ENCODE results near the gene TPRKB. TPM values are rescaled to one million over a fixed set of nuclear protein-coding genes. Genes with fewer than 3 reads are reported as not detected.
"Not testable (repeated sequence)": the region's sequence is repeated elsewhere in the genome, so short reads cannot be mapped to it uniquely, and the experiment has no call there.

The TPRKB gene
- polyA plus RNA-seq, 2 donors, result 47.5 to 47.6 TPM

- WGBS, 2 donors, result 60 to 75% methylated on average over 6 of the region's 6 CpGs
- Histone ChIP-seq H3K4me3 (ENCODE audit: low read depth in 1 of 2, low read length in 2 of 2) (no peak overlapping the region), H3K27me3 (ENCODE audit: control insufficient read depth in 1 of 2, insufficient read depth in 2 of 2, low read length in 2 of 2) (no peaks in the 10 kb centered on the region), H3K9me3 (ENCODE audit: control insufficient read depth in 2 of 2, insufficient read depth in 1 of 2, low read depth in 1 of 2, low read length in 1 of 2) (no peaks in the 10 kb centered on the region), H3K4me1 (ENCODE audit: control insufficient read depth in 2 of 2, insufficient read depth in 2 of 2, low read length in 1 of 2) (no peaks in the 10 kb centered on the region), H3K36me3 (ENCODE audit: control insufficient read depth in 2 of 2, insufficient read depth in 2 of 2, low read length in 1 of 2) (no peaks in the 10 kb centered on the region), H3K27ac (ENCODE audit: low read depth in 2 of 2, low read length in 1 of 2) (no peak overlapping the region)
Observed at GRCh38 chr2:73718421-73718820, 18.7 kb downstream of the TPRKB start.

- WGBS, 2 donors, result 82 to 90% methylated on average over 4 of the region's 4 CpGs
- H3K4me3 ChIP-seq (ENCODE audit: low read depth in 1 of 2, low read length in 2 of 2); H3K36me3 ChIP-seq (ENCODE audit: control insufficient read depth in 2 of 2, insufficient read depth in 2 of 2, low read length in 1 of 2); H3K27me3 ChIP-seq (ENCODE audit: control insufficient read depth in 1 of 2, insufficient read depth in 2 of 2, low read length in 2 of 2); H3K4me1 ChIP-seq (ENCODE audit: control insufficient read depth in 2 of 2, insufficient read depth in 2 of 2, low read length in 1 of 2); H3K9me3 ChIP-seq (ENCODE audit: control insufficient read depth in 2 of 2, insufficient read depth in 1 of 2, low read depth in 1 of 2, low read length in 1 of 2): not testable (repeated sequence)
- peak overlapping the region in 1 of 2 donors; percentile 9 for H3K27ac ChIP-seq (ENCODE audit: low read depth in 2 of 2, low read length in 1 of 2)
Observed at GRCh38 chr2:73717695-73718094, 19.4 kb downstream of the TPRKB start.

GRCh38 chr2:73717251-73717606, 19.9 kb downstream of the TPRKB start:
- H3K27ac ChIP-seq (ENCODE audit: low read depth in 2 of 2, low read length in 1 of 2), result peak overlapping the region in 1 of 2 donors; percentile 9
- H3K27me3 ChIP-seq (ENCODE audit: control insufficient read depth in 1 of 2, insufficient read depth in 2 of 2, low read length in 2 of 2), result no peaks in the 10 kb centered on the region

GRCh38 chr2:73716543-73717250, 20.4 kb downstream of the TPRKB start:
- 22 to 34% methylated on average over 8 of the region's 8 CpGs for WGBS, 2 donors
- no peaks in the 10 kb centered on the region for H3K9me3 ChIP-seq (ENCODE audit: control insufficient read depth in 2 of 2, insufficient read depth in 1 of 2, low read depth in 1 of 2, low read length in 1 of 2)
- H3K36me3 ChIP-seq (ENCODE audit: control insufficient read depth in 2 of 2, insufficient read depth in 2 of 2, low read length in 1 of 2), result no peaks in the 10 kb centered on the region
- no peak overlapping the region for H3K4me3 ChIP-seq (ENCODE audit: low read depth in 1 of 2, low read length in 2 of 2)
- no peaks in the 10 kb centered on the region for H3K27me3 ChIP-seq (ENCODE audit: control insufficient read depth in 1 of 2, insufficient read depth in 2 of 2, low read length in 2 of 2)
- H3K4me1 ChIP-seq (ENCODE audit: control insufficient read depth in 2 of 2, insufficient read depth in 2 of 2, low read length in 1 of 2), result no peaks in the 10 kb centered on the region
- no peak overlapping the region for H3K27ac ChIP-seq (ENCODE audit: low read depth in 2 of 2, low read length in 1 of 2)

More at GRCh38 chr2:73717251-73717606, 19.9 kb downstream of the TPRKB start:
- Histone ChIP-seq H3K36me3 (ENCODE audit: control insufficient read depth in 2 of 2, insufficient read depth in 2 of 2, low read length in 1 of 2) (no peaks in the 10 kb centered on the region), H3K4me1 (ENCODE audit: control insufficient read depth in 2 of 2, insufficient read depth in 2 of 2, low read length in 1 of 2) (no peaks in the 10 kb centered on the region), H3K4me3 (ENCODE audit: low read depth in 1 of 2, low read length in 2 of 2) (no peak overlapping the region), H3K9me3 (ENCODE audit: control insufficient read depth in 2 of 2, insufficient read depth in 1 of 2, low read depth in 1 of 2, low read length in 1 of 2) (no peaks in the 10 kb centered on the region)

- Histone ChIP-seq H3K4me3 (ENCODE audit: low read depth in 1 of 2, low read length in 2 of 2) (no peak overlapping the region), H3K27ac (ENCODE audit: low read depth in 2 of 2, low read length in 1 of 2) (no peak overlapping the region), H3K36me3 (ENCODE audit: control insufficient read depth in 2 of 2, insufficient read depth in 2 of 2, low read length in 1 of 2) (no peaks in the 10 kb centered on the region), H3K9me3 (ENCODE audit: control insufficient read depth in 2 of 2, insufficient read depth in 1 of 2, low read depth in 1 of 2, low read length in 1 of 2) (no peaks in the 10 kb centered on the region), H3K27me3 (ENCODE audit: control insufficient read depth in 1 of 2, insufficient read depth in 2 of 2, low read length in 2 of 2) (no peaks in the 10 kb centered on the region), H3K4me1 (ENCODE audit: control insufficient read depth in 2 of 2, insufficient read depth in 2 of 2, low read length in 1 of 2) (no peaks in the 10 kb centered on the region)
- 85 to 89% methylated on average over 2 of the region's 2 CpGs for WGBS, 2 donors
Observed at GRCh38 chr2:73714091-73714490, 23.1 kb downstream of the TPRKB start.

- Histone ChIP-seq H3K4me1 (ENCODE audit: control insufficient read depth in 2 of 2, insufficient read depth in 2 of 2, low read length in 1 of 2) (no peaks in the 10 kb centered on the region), H3K36me3 (ENCODE audit: control insufficient read depth in 2 of 2, insufficient read depth in 2 of 2, low read length in 1 of 2) (no peaks in the 10 kb centered on the region), H3K4me3 (ENCODE audit: low read depth in 1 of 2, low read length in 2 of 2) (no peak overlapping the region), H3K9me3 (ENCODE audit: control insufficient read depth in 2 of 2, insufficient read depth in 1 of 2, low read depth in 1 of 2, low read length in 1 of 2) (no peaks in the 10 kb centered on the region), H3K27ac (ENCODE audit: low read depth in 2 of 2, low read length in 1 of 2) (no peak overlapping the region), H3K27me3 (ENCODE audit: control insufficient read depth in 1 of 2, insufficient read depth in 2 of 2, low read length in 2 of 2) (no peaks in the 10 kb centered on the region)
- 94 to 95% methylated on average over 9 of the region's 9 CpGs for WGBS, 2 donors
Observed at GRCh38 chr2:73708527-73708926, 28.6 kb downstream of the TPRKB start.

GRCh38 chr2:73707636-73708035, 29.5 kb downstream of the TPRKB start:
- H3K27ac ChIP-seq (ENCODE audit: low read depth in 2 of 2, low read length in 1 of 2), result no peak overlapping the region
- WGBS, 2 donors, result 64 to 68% methylated on average over 3 of the region's 3 CpGs
- H3K27me3 ChIP-seq (ENCODE audit: control insufficient read depth in 1 of 2, insufficient read depth in 2 of 2, low read length in 2 of 2), result no peaks in the 10 kb centered on the region

GRCh38 chr2:73707058-73707457, 30.1 kb downstream of the TPRKB start:
- WGBS, 2 donors, result 44 to 59% methylated on average over 5 of the region's 5 CpGs
- Histone ChIP-seq H3K4me3 (ENCODE audit: low read depth in 1 of 2, low read length in 2 of 2) (no peak overlapping the region), H3K27me3 (ENCODE audit: control insufficient read depth in 1 of 2, insufficient read depth in 2 of 2, low read length in 2 of 2) (no peaks in the 10 kb centered on the region), H3K36me3 (ENCODE audit: control insufficient read depth in 2 of 2, insufficient read depth in 2 of 2, low read length in 1 of 2) (no peaks in the 10 kb centered on the region), H3K4me1 (ENCODE audit: control insufficient read depth in 2 of 2, insufficient read depth in 2 of 2, low read length in 1 of 2) (peaks cover 0 to 4% of the 10 kb centered on the region in 2 donors), H3K27ac (ENCODE audit: low read depth in 2 of 2, low read length in 1 of 2) (no peak overlapping the region), H3K9me3 (ENCODE audit: control insufficient read depth in 2 of 2, insufficient read depth in 1 of 2, low read depth in 1 of 2, low read length in 1 of 2) (no peaks in the 10 kb centered on the region)

More at GRCh38 chr2:73707636-73708035, 29.5 kb downstream of the TPRKB start:
- Histone ChIP-seq H3K4me3 (ENCODE audit: low read depth in 1 of 2, low read length in 2 of 2) (no peak overlapping the region), H3K4me1 (ENCODE audit: control insufficient read depth in 2 of 2, insufficient read depth in 2 of 2, low read length in 1 of 2) (no peaks in the 10 kb centered on the region), H3K36me3 (ENCODE audit: control insufficient read depth in 2 of 2, insufficient read depth in 2 of 2, low read length in 1 of 2) (no peaks in the 10 kb centered on the region), H3K9me3 (ENCODE audit: control insufficient read depth in 2 of 2, insufficient read depth in 1 of 2, low read depth in 1 of 2, low read length in 1 of 2) (no peaks in the 10 kb centered on the region)

- H3K36me3 ChIP-seq (ENCODE audit: control insufficient read depth in 2 of 2, insufficient read depth in 2 of 2, low read length in 1 of 2), result no peaks in the 10 kb centered on the region
- no peaks in the 10 kb centered on the region for H3K27me3 ChIP-seq (ENCODE audit: control insufficient read depth in 1 of 2, insufficient read depth in 2 of 2, low read length in 2 of 2)
- H3K4me3 ChIP-seq (ENCODE audit: low read depth in 1 of 2, low read length in 2 of 2), result no peak overlapping the region
- peaks cover 4 to 12% of the 10 kb centered on the region in 2 donors for H3K4me1 ChIP-seq (ENCODE audit: control insufficient read depth in 2 of 2, insufficient read depth in 2 of 2, low read length in 1 of 2)
- H3K9me3 ChIP-seq (ENCODE audit: control insufficient read depth in 2 of 2, insufficient read depth in 1 of 2, low read depth in 1 of 2, low read length in 1 of 2), result no peaks in the 10 kb centered on the region
- H3K27ac ChIP-seq (ENCODE audit: low read depth in 2 of 2, low read length in 1 of 2), result no peak overlapping the region
- WGBS, 2 donors, result 91 to 92% methylated on average over 7 of the region's 7 CpGs
Observed at GRCh38 chr2:73705091-73705490, 32.1 kb downstream of the TPRKB start.

GRCh38 chr2:73704285-73704684, 32.9 kb downstream of the TPRKB start:
- Histone ChIP-seq H3K4me1 (ENCODE audit: control insufficient read depth in 2 of 2, insufficient read depth in 2 of 2, low read length in 1 of 2) (peaks cover 4 to 12% of the 10 kb centered on the region in 2 donors), H3K36me3 (ENCODE audit: control insufficient read depth in 2 of 2, insufficient read depth in 2 of 2, low read length in 1 of 2) (no peaks in the 10 kb centered on the region), H3K27ac (ENCODE audit: low read depth in 2 of 2, low read length in 1 of 2) (no peak overlapping the region), H3K9me3 (ENCODE audit: control insufficient read depth in 2 of 2, insufficient read depth in 1 of 2, low read depth in 1 of 2, low read length in 1 of 2) (no peaks in the 10 kb centered on the region), H3K27me3 (ENCODE audit: control insufficient read depth in 1 of 2, insufficient read depth in 2 of 2, low read length in 2 of 2) (no peaks in the 10 kb centered on the region), H3K4me3 (ENCODE audit: low read depth in 1 of 2, low read length in 2 of 2) (no peak overlapping the region)
- WGBS, 2 donors, result 68 to 72% methylated on average over 6 of the region's 6 CpGs

All from esophagus (tissue), 2 donors.